COLO668 (cell line): ENCODE measurements around the gene SLC16A4.
"Not testable (repeated sequence)": the region's sequence is repeated elsewhere in the genome, so short reads cannot be mapped to it uniquely, and the experiment has no call there.

Experiments
- DNase-seq: peaks from one replicate; lab custom pipeline; 2025; ENCODE audit not compliant: unreplicated experiment; lab: John Stamatoyannopoulos, UW

The SLC16A4 gene

GRCh38 chr1:110409316-110409715 lies 18.5 kb upstream of the SLC16A4 start:
- no peak for DNase-seq

GRCh38 chr1:110408488-110408887 lies 17.7 kb upstream of the SLC16A4 start:
- DNase-seq, result no peak

- peak; percentile 96 for DNase-seq
Observed at GRCh38 chr1:110407260-110408210, 16.7 kb upstream of the SLC16A4 start, which contains the start of gene LAMTOR5. TSS of gene LAMTOR5 (minus strand) at chr1:110407694. CDS start at chr1:110407620, 74 bp downstream.

GRCh38 chr1:110406407-110406806 lies 15.6 kb upstream of the SLC16A4 start:
- DNase-seq, result not testable (repeated sequence)

- DNase-seq, result no peak
Observed at GRCh38 chr1:110404401-110404800, 13.6 kb upstream of the SLC16A4 start.

- no peak for DNase-seq
Observed at GRCh38 chr1:110403805-110404204, 13.0 kb upstream of the SLC16A4 start.

- DNase-seq, result not testable (repeated sequence)
Observed at GRCh38 chr1:110396259-110396958, 5.6 kb upstream of the SLC16A4 start.

GRCh38 chr1:110394493-110394820 lies 3.6 kb upstream of the SLC16A4 start:
- no peak for DNase-seq

GRCh38 chr1:110393691-110394492 lies 3.1 kb upstream of the SLC16A4 start:
- DNase-seq, result no peak

GRCh38 chr1:110393286-110393685 lies 2.5 kb upstream of the SLC16A4 start:
- no peak for DNase-seq

GRCh38 chr1:110390096-110390495 lies 730 bp downstream of the SLC16A4 start:
- DNase-seq, result no peak

GRCh38 chr1:110387048-110387754 lies 3.6 kb downstream of the SLC16A4 start:
- no peak for DNase-seq

- DNase-seq, result no peak
Observed at GRCh38 chr1:110385369-110385768, 5.5 kb downstream of the SLC16A4 start.

- no peak for DNase-seq
Observed at GRCh38 chr1:110384581-110385321, 6.1 kb downstream of the SLC16A4 start.

- DNase-seq, result no peak
Observed at GRCh38 chr1:110383251-110383990, 7.4 kb downstream of the SLC16A4 start.

GRCh38 chr1:110380672-110381283 lies 10.0 kb downstream of the SLC16A4 start:
- no peak for DNase-seq

- no peak for DNase-seq
Observed at GRCh38 chr1:110375490-110375889, 15.3 kb downstream of the SLC16A4 start.

- no peak for DNase-seq
Observed at GRCh38 chr1:110370827-110371226, 20.0 kb downstream of the SLC16A4 start.

- no peak for DNase-seq
Observed at GRCh38 chr1:110364221-110364620, 26.6 kb downstream of the SLC16A4 start.
